NCI-H524 treated with DMSO at 0.1 percent for 48 hours (cell line): ENCODE data around the gene RNF213.
"Not testable (repeated sequence)": the region's sequence is repeated elsewhere in the genome, so short reads cannot be mapped to it uniquely, and the experiment has no call there.

Source experiments
- DNase-seq: peaks from one replicate; lab custom pipeline; 2025; lab: John Stamatoyannopoulos, UW

The RNF213 gene

GRCh38 chr17:80295146-80295545, 34.5 kb downstream of the RNF213 start:
- no peak for DNase-seq

- DNase-seq = no peak
These were observed 34.9 kb downstream of the RNF213 start for GRCh38 chr17:80295559-80295958.

GRCh38 chr17:80296221-80296620, 35.6 kb downstream of the RNF213 start:
- DNase-seq = no peak

GRCh38 chr17:80297996-80298560, 37.4 kb downstream of the RNF213 start:
- DNase-seq = no peak

- not testable (repeated sequence) for DNase-seq
These were observed 38.9 kb downstream of the RNF213 start for GRCh38 chr17:80299350-80300100.

- DNase-seq = not testable (repeated sequence)
These were observed 40.1 kb downstream of the RNF213 start for GRCh38 chr17:80300756-80301155.

GRCh38 chr17:80303824-80304223, 43.2 kb downstream of the RNF213 start:
- DNase-seq = no peak

GRCh38 chr17:80307994-80308691, 47.5 kb downstream of the RNF213 start:
- peak; percentile 39 for DNase-seq

GRCh38 chr17:80308692-80309517, 48.3 kb downstream of the RNF213 start:
- no peak for DNase-seq

- no peak for DNase-seq
These were observed 50.7 kb downstream of the RNF213 start for GRCh38 chr17:80311216-80311827.

GRCh38 chr17:80312621-80313135, 52.0 kb downstream of the RNF213 start:
- no peak for DNase-seq

GRCh38 chr17:80313160-80313829, 52.6 kb downstream of the RNF213 start:
- no peak for DNase-seq

GRCh38 chr17:80313946-80314345, 53.3 kb downstream of the RNF213 start:
- DNase-seq = not testable (repeated sequence)

GRCh38 chr17:80315517-80316182, 55.0 kb downstream of the RNF213 start:
- no peak for DNase-seq

GRCh38 chr17:80316431-80316830, 55.8 kb downstream of the RNF213 start:
- DNase-seq = no peak

- DNase-seq = no peak
These were observed 56.5 kb downstream of the RNF213 start for GRCh38 chr17:80316927-80317705.

GRCh38 chr17:80317706-80317980, 57.0 kb downstream of the RNF213 start:
- DNase-seq = no peak

GRCh38 chr17:80318166-80318565, 57.5 kb downstream of the RNF213 start:
- no peak for DNase-seq

- no peak for DNase-seq
These were observed 58.8 kb downstream of the RNF213 start for GRCh38 chr17:80319262-80319998.
